Measurements from ENCODE around the gene ZNF543. TPM values are rescaled to one million over a fixed set of nuclear protein-coding genes. Genes with fewer than 3 reads are reported as not detected.

Gene ZNF543
- total and polyA plus RNA-seq, 2 of the 13 experiments (the other 11 are each of a cell fraction or from before 2014, with no cell fraction given) = 2.1 to 8.9 TPM

DNA sequence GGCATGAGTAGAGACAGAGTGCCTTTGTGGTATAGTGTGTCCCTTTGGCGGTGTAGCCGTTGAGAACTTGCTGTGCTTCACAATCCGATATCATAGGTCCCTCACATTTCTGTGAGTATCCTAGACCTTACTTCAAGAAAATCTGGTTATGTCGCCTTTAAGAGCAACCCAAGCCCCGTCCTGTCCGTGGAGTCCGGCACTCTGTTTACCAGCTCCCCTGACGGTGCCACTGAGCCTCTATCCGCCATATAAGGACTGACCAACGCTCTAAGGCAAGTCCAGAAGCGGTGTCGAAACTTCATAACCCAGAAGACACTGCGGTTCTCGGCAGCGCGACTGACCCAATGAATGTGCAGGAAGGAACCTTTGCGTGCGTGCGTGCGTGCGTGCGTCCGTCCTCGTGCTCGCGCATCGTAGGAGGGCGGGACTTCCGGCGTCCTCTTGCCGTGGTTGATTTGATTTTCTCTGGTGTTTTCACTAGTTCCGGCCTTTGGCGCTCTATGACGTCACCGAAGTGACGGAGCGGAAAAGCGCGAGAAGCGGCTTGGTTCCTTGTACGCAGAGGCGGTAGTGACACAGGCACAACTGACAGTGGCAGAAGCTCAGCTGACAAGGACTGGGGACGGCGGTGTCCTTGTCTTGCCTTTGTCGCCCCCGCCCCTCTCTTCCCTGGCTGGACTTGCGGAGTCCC lies 42.9 kb downstream of the ZNF543 start, which contains the start of the genes TRAPPC2B and ZNF547 (continued):
- TF ChIP-seq NFYC (CRISPR knock-in tag; IDR thresholded peaks at IDR 0.05) = peak; percentile 92
- peak; percentile 31; the same call in 1 of the 2 replicates for TF ChIP-seq KLF6 (CRISPR knock-in tag; IDR thresholded peaks at IDR 0.05)
- 0 out of 2 replicates have a peak, but pooled peaks have one; percentile 29 for TF ChIP-seq DR1 (CRISPR knock-in tag; IDR thresholded peaks at IDR 0.05)
- TF ChIP-seq ZFP1 (CRISPR knock-in tag; IDR thresholded peaks at IDR 0.05) = no peak
- TF ChIP-seq, protein P1, sequence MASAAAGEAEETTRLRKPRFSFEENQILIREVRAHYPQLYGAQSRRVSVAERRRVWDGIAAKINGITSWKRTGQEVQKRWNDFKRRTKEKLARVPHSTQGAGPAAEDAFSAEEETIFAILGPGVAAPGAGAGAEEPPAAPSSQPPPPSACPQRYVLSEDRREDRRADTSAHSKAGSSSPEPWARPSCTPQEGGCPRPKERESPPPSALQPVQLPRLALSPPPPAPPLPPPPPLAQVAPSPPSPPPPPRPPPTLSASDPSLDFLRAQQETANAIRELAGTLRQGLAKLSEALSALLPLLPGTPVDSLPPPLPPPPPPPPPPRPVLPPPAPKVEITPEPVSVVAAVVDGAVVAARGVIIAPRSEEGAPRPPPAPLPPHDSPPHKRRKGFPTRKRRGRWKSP (CRISPR knock-in tag; IDR thresholded peaks at IDR 0.05) = peak; percentile 59
- TF ChIP-seq WIZ (CRISPR knock-in tag; IDR thresholded peaks at IDR 0.05) = no peak
- no peak for TF ChIP-seq NFIB (CRISPR knock-in tag; IDR thresholded peaks at IDR 0.05; ENCODE audit: borderline replicate concordance)
- no peak for TF ChIP-seq HNF4A (CRISPR knock-in tag; IDR thresholded peaks at IDR 0.05)
- TF ChIP-seq, protein P2, sequence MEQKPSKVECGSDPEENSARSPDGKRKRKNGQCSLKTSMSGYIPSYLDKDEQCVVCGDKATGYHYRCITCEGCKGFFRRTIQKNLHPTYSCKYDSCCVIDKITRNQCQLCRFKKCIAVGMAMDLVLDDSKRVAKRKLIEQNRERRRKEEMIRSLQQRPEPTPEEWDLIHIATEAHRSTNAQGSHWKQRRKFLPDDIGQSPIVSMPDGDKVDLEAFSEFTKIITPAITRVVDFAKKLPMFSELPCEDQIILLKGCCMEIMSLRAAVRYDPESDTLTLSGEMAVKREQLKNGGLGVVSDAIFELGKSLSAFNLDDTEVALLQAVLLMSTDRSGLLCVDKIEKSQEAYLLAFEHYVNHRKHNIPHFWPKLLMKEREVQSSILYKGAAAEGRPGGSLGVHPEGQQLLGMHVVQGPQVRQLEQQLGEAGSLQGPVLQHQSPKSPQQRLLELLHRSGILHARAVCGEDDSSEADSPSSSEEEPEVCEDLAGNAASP (CRISPR knock-in tag; IDR thresholded peaks at IDR 0.05; ENCODE audit: borderline replicate concordance) = peak; percentile 17; the same call in 1 of the 2 replicates
- peak; percentile 33; the same call in 1 of the 2 replicates for TF ChIP-seq EHMT2 (IDR thresholded peaks at IDR 0.05; ENCODE audit: borderline replicate concordance, low read depth, low read length)
- TF ChIP-seq, protein P3, sequence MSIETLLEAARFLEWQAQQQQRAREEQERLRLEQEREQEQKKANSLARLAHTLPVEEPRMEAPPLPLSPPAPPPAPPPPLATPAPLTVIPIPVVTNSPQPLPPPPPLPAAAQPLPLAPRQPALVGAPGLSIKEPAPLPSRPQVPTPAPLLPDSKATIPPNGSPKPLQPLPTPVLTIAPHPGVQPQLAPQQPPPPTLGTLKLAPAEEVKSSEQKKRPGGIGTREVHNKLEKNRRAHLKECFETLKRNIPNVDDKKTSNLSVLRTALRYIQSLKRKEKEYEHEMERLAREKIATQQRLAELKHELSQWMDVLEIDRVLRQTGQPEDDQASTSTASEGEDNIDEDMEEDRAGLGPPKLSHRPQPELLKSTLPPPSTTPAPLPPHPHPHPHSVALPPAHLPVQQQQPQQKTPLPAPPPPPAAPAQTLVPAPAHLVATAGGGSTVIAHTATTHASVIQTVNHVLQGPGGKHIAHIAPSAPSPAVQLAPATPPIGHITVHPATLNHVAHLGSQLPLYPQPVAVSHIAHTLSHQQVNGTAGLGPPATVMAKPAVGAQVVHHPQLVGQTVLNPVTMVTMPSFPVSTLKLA (IDR thresholded peaks at IDR 0.05) = peak; percentile 74
- TF ChIP-seq, protein P4, sequence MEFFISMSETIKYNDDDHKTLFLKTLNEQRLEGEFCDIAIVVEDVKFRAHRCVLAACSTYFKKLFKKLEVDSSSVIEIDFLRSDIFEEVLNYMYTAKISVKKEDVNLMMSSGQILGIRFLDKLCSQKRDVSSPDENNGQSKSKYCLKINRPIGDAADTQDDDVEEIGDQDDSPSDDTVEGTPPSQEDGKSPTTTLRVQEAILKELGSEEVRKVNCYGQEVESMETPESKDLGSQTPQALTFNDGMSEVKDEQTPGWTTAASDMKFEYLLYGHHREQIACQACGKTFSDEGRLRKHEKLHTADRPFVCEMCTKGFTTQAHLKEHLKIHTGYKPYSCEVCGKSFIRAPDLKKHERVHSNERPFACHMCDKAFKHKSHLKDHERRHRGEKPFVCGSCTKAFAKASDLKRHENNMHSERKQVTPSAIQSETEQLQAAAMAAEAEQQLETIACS (CRISPR knock-in tag; IDR thresholded peaks at IDR 0.05) = peak; percentile 95
- TF ChIP-seq RXRB (CRISPR knock-in tag; IDR thresholded peaks at IDR 0.05; ENCODE audit: borderline replicate concordance) = peak; percentile 32; the same call in 1 of the 2 replicates
- TF ChIP-seq, protein P5, sequence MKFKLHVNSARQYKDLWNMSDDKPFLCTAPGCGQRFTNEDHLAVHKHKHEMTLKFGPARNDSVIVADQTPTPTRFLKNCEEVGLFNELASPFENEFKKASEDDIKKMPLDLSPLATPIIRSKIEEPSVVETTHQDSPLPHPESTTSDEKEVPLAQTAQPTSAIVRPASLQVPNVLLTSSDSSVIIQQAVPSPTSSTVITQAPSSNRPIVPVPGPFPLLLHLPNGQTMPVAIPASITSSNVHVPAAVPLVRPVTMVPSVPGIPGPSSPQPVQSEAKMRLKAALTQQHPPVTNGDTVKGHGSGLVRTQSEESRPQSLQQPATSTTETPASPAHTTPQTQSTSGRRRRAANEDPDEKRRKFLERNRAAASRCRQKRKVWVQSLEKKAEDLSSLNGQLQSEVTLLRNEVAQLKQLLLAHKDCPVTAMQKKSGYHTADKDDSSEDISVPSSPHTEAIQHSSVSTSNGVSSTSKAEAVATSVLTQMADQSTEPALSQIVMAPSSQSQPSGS (CRISPR knock-in tag; IDR thresholded peaks at IDR 0.05) = peak; percentile 98
- no peak for TF ChIP-seq HOXA7 (CRISPR knock-in tag; IDR thresholded peaks at IDR 0.05)
- TF ChIP-seq, protein P6, sequence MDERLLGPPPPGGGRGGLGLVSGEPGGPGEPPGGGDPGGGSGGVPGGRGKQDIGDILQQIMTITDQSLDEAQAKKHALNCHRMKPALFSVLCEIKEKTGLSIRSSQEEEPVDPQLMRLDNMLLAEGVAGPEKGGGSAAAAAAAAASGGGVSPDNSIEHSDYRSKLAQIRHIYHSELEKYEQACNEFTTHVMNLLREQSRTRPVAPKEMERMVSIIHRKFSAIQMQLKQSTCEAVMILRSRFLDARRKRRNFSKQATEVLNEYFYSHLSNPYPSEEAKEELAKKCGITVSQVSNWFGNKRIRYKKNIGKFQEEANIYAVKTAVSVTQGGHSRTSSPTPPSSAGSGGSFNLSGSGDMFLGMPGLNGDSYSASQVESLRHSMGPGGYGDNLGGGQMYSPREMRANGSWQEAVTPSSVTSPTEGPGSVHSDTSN (CRISPR knock-in tag; IDR thresholded peaks at IDR 0.05) = no peak
- TF ChIP-seq, protein P7, sequence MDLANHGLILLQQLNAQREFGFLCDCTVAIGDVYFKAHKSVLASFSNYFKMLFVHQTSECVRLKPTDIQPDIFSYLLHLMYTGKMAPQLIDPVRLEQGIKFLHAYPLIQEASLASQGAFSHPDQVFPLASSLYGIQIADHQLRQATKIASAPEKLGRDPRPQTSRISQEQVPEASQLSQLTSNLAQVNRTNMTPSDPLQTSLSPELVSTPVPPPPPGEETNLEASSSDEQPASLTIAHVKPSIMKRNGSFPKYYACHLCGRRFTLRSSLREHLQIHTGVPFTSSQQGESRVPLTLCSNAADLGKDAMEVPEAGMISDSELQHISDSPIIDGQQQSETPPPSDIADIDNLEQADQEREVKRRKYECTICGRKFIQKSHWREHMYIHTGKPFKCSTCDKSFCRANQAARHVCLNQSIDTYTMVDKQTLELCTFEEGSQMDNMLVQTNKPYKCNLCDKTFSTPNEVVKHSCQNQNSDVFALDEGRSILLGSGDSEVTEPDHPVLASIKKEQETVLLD (CRISPR knock-in tag; IDR thresholded peaks at IDR 0.05; ENCODE audit: low read depth) = peak; percentile 50; the same call in 1 of the 2 replicates
- TF ChIP-seq ZFAT (CRISPR knock-in tag; conservative IDR thresholded peaks at IDR 0.05) = no peak
- no peak for TF ChIP-seq FOXP1 (IDR thresholded peaks at IDR 0.05)
- TF ChIP-seq FOXP1 (CRISPR knock-in tag; IDR thresholded peaks at IDR 0.05) = no peak; the same call in 1 of the 2 replicates
- TF ChIP-seq SMAD9 (CRISPR knock-in tag; IDR thresholded peaks at IDR 0.05) = no peak
